Bronchial epithelial cell (primary cell): ENCODE measurements around the gene GTF2I. TPM values are rescaled to one million over a fixed set of nuclear protein-coding genes. Genes with fewer than 3 reads are reported as not detected.

Experiments used
- DNase-seq: peaks from one replicate; pipeline ENCODE4 v3.0.0-alpha.2; 2010; ENCODE audit warnings: low read depth
- FAIRE-seq: peaks from 2 replicates; lab custom pipeline; 2011; peaks lifted over from hg19 to GRCh38; lab: Jason Lieb, UNC
- H3K27me3 ChIP-seq: 2 replicates; pipeline ENCODE4 v1.5.1; 2011; ENCODE audit warnings: low read length; ENCODE audit not compliant: control insufficient read depth, insufficient read depth
- H3K36me3 ChIP-seq: 2 replicates; pipeline ENCODE4 v1.5.1; 2011; ENCODE audit warnings: low read length; ENCODE audit not compliant: control insufficient read depth, insufficient read depth
- H3K4me3 ChIP-seq: 2 replicates; pipeline ENCODE4 v1.5.1; 2011; ENCODE audit warnings: mild to moderate bottlenecking, low read depth, low read length, control low read depth
- CTCF ChIP-seq: IDR thresholded peaks from 2 replicates; pipeline ENCODE4 v1.5.1; 2011; ENCODE audit warnings: mild to moderate bottlenecking, moderate library complexity, low read length, control low read depth, inconsistent platforms; ENCODE audit not compliant: insufficient read depth, severe bottlenecking
- total RNA-seq: library from RNA; depleted of rRNA; stranded (reverse); fragments of >200 nt; gene quantifications from 2 replicates; pipeline ENCODE4 v1.2.1, GENCODE V29; 2014

The GTF2I gene
- total RNA-seq: 41.9 and 46.1 TPM in 2 replicates

DNA sequence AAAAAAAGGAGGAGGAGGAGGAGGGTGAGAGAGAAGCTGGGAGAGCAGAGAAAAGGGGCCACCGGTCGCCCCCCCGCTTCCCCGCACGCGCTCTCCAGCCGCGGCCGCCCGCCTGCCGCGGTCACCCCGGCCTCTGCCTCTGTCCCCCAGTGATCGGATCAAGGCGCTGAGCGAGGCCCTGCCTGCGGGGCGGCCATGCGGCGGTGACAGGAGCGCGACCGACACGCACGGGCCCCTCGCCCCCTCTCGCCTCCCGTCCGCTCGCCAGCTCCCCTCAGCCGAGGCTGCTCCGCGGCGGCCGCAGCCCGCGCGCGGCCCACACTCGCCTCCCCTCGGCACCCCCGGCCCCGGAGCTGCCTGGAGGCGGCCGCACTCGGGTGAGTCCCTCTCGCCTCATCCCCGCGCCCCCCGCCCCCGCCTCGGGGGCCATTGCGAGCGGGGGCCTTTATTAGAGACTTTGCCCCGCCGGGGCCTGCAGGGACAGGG lies at the start of gene GTF2I:
GTF2I (plus strand) TSS at position 27 of the 486 bp plus-strand sequence. CDS start 31,411 bp downstream, outside the sequence.
- no peak for FAIRE-seq
- no peak for DNase-seq
- Histone ChIP-seq H3K27me3 (no peaks in the 10 kb centered on the region), H3K36me3 (peaks cover 3% of the 10 kb centered on the region), H3K4me3 (peak within 1 kb of the TSS; percentile 77)
- TF ChIP-seq CTCF: no peak

DNA sequence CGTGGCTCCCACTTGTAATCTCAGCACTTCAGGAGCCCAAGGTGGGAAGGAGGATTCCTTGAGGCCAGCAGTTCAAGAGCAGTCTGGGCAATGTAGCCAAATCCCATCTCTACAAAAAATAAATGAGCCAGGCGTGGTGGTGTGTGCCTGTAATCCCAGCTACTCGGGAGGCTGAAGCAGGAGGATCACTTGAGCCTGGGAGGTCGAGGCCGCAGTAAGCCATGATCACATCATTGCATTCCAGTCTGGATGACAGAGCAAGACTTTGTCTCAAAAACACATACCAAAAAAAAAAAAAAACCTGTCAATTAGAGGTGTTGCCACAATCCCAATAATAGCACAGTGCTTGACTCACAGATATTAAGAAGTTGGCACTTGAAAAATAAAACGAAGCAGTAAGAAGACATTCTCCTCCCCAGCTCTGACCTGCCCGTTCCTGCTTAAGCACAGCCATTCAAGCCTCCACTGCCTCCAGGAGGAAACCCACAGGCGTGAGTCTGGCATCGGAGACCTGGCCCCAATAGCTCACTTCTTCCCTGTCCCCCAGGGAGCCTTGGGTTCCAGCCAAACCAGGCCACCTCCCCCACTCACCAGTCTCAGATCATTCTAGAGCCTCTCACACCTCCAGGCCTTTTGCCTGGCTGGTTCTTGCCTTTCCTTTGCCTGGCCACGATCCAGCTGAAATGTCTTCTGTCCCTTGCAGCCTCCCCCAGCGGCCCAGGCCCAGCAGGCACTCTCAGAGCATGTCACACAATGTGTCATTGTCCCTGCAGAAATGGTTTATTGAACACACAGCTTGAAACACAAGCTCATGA lies 45.3 kb upstream of the GTF2I start:
- Histone ChIP-seq H3K36me3 (no peaks in the 10 kb centered on the region), H3K4me3 (no peak overlapping the region), H3K27me3 (no peaks in the 10 kb centered on the region)
- TF ChIP-seq CTCF: no peak
- FAIRE-seq (no peak), DNase-seq (peak; percentile 98)

GRCh38 chr7:74615933-74616780 lies 41.4 kb upstream of the GTF2I start:
- H3K27me3 ChIP-seq: no peaks in the 10 kb centered on the region
- no peak for TF ChIP-seq CTCF
- no peaks in the 10 kb centered on the region for H3K36me3 ChIP-seq
- DNase-seq (no peak), FAIRE-seq (no peak)
- no peak overlapping the region for H3K4me3 ChIP-seq

- H3K27me3 ChIP-seq: no peaks in the 10 kb centered on the region
- no peak for TF ChIP-seq CTCF
- DNase-seq (no peak), FAIRE-seq (no peak)
- H3K4me3 ChIP-seq: no peak overlapping the region
- no peaks in the 10 kb centered on the region for H3K36me3 ChIP-seq
These were observed 40.3 kb upstream of the GTF2I start for GRCh38 chr7:74617180-74617744.

DNA sequence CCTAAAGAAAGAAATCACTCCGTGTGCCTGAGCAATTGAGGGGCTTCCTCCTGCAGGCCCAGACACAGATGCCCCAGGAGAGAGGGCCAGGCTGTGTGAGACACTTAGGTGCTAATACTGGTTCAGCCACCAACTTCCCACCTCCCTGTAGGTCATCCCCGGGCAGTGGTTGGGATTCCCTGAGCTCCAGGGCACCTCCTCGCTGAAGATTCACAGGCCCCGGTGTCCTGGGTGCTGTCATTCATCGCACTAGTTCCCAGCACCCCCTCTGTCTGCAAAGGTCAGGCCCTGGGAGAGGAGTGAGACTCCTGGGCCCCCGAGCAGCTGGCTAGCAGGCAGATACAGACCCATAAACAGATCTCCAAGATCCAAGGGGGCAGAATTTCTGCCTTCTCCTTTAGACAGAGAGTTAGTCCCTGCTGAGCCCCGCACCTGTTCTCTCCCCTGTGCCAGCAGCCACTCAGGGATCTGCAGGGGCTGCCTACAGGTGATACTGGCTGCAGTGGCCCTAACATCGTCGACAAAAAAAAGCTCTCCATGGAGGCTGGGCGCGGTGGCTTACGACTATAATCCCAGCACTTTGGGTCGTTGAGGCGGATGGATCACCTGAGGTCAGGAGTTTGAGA lies 38.2 kb upstream of the GTF2I start:
- DNase-seq (no peak), FAIRE-seq (no peak)
- Histone ChIP-seq H3K36me3 (no peaks in the 10 kb centered on the region), H3K4me3 (no peak overlapping the region), H3K27me3 (no peaks in the 10 kb centered on the region)
- no peak for TF ChIP-seq CTCF
